HG03571 (cell line): ENCODE data around the gene CXCL14.

Experiments used
- ATAC-seq: cut with Tn5 transposase; IDR thresholded peaks from one replicate; pipeline ENCODE4 v1.9.1; 2021; ENCODE audit not compliant: unreplicated experiment

The CXCL14 gene

DNA sequence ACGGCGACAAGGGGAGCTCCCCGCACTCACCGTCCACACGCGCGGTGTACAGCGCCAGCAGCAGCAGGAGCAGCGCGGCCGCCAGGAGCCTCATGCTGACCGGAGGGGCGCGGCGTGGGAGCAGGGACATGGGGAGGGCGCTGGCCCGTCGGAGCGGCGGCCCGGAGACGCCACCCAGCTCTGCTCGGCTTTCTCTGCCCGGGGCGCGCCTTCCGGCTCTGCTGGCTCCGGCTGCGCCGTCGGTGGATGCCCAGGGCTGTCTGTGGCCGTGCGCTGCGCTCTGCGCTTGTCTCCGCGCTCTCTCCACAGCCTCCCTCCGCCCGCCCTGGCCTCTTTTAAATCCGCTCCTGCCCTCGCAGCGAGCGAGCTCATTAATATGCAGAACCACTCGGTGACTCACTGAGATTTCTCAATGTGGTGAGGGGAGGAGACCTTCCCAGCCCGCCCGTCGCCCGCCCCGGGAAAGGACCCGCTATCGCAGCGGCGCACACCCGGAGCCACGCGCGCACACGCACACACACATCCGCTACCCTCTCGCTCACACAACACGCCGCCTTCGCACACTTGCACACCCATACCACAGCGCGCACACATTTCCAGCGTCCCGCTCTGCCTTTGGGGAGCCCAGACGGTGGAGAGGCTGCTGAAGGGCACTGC, at the start of gene CXCL14:
Gene CXCL14 (minus strand): TSS at position 307 of the 657 bp plus-strand sequence. CDS start 213 bp downstream, at position 94.
- no peak for ATAC-seq

- no peak for ATAC-seq
Observed at GRCh38 chr5:135626636-135627035, 47.8 kb upstream of the CXCL14 start.

DNA sequence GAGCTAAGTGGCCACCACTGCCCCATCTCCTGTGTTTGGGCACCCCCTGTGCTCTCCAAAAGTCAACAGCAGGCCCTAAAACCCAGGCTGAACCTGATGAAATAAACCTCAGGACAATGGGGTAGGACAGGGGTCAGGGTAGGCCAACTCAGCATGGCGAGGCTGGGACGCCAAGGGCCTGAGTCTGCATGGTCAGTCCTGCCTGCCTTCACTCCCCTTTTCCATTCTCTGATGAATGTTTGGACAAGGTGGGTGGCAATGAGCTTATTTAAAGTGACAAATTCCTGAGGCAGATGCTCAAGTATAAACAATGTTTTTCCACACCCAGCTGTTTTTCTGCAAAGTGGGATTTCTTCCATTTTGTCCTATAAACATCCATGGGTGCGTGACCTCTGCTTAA, 47.2 kb upstream of the CXCL14 start:
- ATAC-seq = no peak

GRCh38 chr5:135625486-135625885, 46.7 kb upstream of the CXCL14 start:
- ATAC-seq = no peak

DNA sequence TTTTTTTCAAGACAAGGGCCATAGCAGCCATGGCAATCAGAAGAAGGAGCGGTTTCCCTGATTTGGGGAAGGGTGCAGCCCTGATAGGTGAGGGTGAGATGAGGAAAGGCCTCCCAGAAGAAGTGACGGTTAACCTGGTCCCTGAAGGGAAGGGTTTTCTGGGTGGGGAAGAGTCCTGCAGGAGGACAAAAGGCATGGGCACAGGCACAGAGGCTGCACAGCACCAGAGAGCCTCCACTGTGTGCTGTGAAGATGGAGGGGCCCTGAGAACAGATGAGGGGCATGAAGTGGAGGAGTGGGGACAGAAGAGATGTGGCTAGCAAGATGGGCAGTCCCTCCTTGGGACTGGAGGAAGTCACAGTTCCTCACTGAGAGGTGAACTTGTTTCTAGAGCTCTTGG, 46.3 kb upstream of the CXCL14 start:
- no peak for ATAC-seq

- no peak for ATAC-seq
Observed at GRCh38 chr5:135623186-135623715, 44.5 kb upstream of the CXCL14 start.

- no peak for ATAC-seq
Observed at GRCh38 chr5:135615581-135616260, 36.9 kb upstream of the CXCL14 start.

DNA sequence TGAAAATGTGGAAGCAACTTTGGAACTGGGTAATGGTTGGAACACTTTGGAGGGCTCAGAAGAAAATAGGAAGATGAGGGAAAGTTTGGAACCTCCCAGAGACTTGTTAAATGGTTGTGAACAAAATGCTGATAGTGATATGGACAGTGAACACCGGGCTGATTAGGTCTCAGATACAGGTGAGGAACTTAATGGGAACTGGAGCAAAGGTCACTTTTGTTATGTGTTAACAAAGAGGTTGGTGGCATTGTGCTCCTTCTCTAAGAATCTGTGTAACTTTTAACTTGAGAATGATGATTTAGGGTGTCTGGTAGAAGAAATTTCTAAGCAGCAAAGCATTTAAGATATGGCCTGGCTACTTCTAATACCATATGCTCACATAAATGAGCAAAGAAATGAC, 36.4 kb upstream of the CXCL14 start:
- no peak for ATAC-seq

DNA sequence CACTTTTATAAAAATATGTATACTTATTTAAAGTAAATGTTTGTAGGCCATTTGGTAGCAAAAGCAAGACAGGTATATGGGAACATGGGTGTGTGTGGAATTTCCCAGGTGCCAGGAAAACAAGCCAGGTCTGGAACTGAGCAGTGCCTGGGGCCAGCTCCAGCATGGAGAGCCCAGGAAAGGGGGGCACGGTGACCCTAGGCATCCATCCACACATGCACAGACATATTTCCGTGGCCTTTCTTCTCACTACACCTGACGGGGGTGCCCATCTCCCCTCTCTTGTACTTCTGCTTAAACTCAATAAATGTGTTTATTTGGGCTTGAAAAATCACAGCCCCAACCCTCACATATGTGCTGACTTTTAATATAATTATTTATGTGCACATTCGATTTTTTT, 31.2 kb upstream of the CXCL14 start:
- no peak for ATAC-seq

DNA sequence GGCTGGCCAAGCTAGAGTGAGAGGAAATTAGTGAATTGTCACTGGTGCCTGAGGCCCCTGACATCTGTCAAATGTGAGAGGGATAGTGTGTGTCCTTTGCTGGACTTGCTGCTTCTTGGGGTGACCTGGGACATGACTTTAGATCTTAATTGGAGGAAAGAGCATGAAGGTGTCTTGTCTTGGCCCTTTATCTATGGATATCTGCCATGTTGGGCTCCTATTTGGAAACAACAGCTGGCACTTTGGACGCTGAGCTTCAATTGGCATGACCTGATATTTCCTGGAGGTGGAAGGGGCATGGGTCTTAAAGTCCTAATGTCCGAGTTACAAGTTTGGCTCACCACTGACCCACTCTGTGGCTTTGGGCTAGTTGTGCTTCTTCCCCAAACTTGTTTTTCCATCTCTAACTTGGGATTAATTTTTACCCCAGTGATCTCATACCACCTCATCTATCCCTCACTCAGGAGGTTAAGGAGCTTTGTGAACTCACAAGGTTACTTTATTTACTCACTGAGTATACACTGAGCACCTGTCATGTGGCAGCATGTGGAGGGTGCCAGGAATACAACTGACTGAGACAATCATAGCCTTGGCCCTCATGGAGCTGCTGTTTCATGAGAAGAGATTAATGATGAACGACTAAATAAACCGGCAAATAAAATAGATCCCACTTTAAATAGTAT, 30.1 kb upstream of the CXCL14 start:
- no peak for ATAC-seq

DNA sequence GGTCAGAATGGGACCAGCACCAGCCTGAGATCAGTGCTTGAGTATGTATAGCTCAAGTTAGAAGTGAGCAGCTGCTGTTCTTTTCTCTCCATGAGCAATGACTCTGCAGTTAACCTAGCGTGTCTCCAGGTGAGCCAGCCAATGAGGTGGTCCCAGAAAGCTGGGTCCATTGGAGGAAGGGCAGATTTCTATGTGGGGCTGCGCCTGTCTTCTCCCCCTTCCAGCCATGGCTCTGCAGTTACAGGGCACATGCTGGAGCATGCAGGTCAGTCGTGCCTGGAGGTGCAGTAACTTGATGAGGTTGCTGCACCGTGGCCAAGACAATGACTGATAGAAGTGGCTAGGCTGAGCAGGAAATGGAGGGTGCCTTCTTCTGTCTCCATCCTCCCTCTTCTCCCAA, 29.6 kb upstream of the CXCL14 start:
- no peak for ATAC-seq

GRCh38 chr5:135606431-135606830, 27.6 kb upstream of the CXCL14 start:
- ATAC-seq = no peak

DNA sequence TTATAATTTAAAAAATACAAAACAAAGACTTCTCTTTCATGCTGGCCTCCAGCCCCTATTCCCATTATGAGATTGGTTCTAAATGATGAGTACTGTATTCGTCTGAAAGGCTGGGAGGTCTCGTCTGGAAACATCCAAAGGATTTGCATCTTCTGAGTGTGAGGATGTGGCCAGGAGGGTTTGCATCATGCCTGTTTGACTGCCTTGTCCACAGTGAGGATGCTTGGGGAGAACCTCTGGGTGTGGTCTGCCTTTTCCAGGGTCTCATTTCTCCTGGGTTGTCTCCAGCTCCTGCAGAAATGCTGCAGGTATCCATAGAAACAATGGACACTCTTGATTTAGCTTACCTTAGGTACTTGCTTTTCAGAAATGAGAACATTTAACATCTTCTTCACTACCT, 26.4 kb upstream of the CXCL14 start:
- ATAC-seq = no peak

DNA sequence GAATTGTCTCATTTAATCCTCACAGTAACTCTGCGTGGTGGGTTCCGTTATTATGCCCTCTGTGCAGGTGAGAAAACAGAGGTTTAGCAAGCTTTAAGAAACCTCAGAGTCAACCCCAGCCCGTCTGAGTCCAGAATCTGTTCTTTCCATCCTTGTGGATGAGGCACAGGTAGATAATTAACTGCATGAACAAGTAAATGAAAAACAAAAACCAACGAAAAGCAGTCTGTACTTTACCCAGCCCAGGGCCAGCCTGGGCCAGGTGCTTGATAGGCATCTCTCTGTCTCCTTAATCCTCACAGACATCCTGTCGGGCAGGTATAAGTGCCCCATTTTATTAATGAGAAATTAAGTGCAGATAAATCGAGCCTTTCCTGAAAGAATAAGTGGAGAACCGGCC, 25.3 kb upstream of the CXCL14 start:
- ATAC-seq = no peak

- ATAC-seq = no peak
Observed at GRCh38 chr5:135602882-135603721, 24.3 kb upstream of the CXCL14 start.

DNA sequence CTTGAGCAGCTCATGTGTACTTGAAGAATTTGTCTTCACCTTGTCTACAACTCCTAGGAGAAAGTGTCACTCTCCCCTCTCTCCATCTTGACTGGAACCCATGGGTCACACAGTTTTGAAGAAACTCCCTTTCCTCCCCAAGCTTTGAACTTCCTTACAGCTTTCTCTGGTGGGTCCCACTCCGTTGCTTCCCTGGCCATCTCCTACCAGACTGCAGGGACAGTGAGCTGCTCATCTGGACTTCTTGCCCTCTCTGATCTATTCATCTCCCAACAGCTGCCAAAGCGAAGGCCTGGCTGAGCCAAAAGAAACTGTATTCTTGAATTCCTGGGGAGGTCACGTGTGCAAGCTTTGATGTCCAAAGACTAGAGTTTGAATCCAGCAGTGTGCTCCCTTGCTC, 22.7 kb upstream of the CXCL14 start:
- ATAC-seq = no peak

GRCh38 chr5:135600971-135601381, 22.2 kb upstream of the CXCL14 start:
- no peak for ATAC-seq

DNA sequence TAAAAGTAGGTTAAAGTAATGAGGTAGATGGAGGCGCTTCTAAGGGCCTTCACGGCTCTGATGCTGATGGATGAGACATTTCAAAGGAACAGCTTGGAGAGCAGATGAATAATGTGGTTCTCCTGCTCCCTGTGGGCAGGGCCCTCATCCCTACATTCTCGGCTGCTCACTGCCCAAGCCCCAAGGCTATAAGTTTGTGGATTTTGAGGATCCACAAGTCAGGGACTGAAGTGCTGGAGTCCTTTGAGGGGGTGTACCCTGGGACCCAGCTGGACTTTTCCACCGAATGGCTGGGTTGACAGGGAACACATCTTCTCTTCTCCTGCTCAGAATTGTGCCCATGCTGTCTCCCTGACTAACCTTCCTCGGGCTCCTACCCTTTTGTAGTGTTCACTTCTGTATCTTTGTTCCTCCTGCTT, 21.4 kb upstream of the CXCL14 start:
- no peak for ATAC-seq

DNA sequence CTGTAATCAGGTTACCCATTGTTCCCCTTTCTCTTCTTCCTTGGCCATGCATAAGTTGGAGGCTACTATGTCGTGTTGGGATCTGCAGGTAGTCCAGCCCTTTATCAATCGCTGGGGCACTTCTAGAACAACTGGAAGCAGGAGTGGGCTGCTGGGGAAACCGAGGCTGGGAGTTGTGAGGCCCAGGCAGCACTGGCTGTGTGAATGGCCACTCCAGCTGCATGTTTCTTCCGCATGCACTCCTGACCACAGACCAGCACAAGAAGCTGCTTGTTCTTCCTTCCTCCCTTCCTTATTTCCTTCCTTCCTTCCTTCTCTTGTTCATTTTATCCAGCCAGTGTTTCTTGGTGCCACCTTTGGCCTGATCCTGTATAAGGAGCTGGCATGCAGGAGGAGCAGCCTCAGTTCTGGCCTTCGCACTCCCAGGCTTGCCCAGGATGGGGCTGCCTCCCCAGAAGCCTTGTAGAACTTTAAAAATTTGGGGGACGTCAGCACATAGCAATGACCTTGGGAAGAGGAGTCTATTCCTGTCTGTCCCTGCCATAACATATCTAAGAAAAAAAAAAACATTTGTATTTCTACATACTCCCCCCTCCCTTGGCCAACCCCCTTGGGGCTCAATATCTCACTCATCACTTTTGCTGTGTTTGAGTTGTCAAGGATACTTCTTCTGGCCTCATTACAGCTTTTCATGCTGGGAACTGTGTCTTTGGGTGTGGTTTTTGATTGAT, 20.8 kb upstream of the CXCL14 start:
- ATAC-seq = no peak

GRCh38 chr5:135598691-135599395, 20.1 kb upstream of the CXCL14 start:
- ATAC-seq = no peak
